Fibroblast of upper back skin (primary cell): ENCODE measurements around the gene MRPS2.
"Not testable (repeated sequence)": the region's sequence is repeated elsewhere in the genome, so short reads cannot be mapped to it uniquely, and the experiment has no call there.

Experiments used
- DNase-seq: peaks from one replicate; pipeline ENCODE4 v3.0.0-alpha.2; 2013

Gene MRPS2

DNA sequence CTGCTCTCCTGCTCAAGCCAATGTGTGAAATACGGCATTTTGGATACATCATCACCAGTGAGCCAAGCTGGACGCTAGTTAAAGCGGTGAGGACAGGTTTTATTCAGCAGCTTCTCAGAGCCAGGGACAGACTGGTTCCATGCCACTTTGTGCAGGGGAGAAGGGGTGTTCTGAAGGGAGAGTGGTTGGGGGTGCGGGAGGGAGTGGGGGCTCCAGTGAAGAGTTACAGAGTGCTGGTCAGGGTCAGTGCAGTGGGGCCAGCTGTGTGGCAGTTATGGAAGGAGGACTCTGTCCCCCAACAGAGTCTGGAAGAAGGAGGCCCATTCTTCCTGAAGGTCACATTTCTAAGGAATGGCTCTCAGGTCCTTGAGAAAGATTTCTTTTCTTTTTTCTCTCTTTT lies 34.3 kb downstream of the MRPS2 start:
- not testable (repeated sequence) for DNase-seq

DNA sequence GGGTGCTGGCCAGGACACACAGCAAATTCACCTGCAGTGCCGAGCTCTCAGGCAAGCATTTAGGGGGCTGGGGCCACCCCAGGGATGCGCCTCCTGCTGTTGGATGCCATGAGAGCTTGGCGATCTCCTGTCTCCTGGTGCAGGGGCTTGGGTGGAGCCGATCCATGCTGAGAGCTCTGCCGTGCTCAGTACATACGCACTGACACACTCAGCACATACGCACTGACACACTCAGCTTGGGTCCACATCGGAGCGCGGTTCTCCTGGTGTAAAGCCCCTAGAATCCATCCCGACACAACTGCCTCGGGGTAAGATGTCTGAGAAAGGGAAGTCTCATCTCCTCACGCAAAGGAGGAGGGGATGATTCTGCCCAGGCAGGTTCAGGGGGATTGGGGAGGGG lies 35.1 kb downstream of the MRPS2 start:
- DNase-seq: not testable (repeated sequence)

DNA sequence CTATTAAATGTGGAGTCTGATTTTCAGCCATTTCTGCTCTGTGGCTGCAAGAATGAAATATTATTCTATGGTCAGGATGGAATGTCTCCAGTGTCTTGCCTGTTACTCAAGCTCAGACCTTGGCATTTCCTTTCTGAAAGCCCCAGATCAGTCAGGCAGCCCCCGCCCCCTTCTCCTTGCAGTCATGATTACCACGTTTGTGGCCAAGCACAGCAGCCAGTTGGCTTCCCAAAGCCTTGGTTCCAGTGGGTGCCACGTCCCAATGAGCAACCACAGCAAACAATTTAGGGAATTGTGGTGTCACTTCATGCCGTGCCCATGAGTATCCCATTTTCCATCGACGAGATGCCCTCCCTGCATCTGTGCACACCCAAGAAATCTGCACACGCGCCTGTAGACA lies 35.7 kb downstream of the MRPS2 start:
- peak; percentile 75 for DNase-seq

DNA sequence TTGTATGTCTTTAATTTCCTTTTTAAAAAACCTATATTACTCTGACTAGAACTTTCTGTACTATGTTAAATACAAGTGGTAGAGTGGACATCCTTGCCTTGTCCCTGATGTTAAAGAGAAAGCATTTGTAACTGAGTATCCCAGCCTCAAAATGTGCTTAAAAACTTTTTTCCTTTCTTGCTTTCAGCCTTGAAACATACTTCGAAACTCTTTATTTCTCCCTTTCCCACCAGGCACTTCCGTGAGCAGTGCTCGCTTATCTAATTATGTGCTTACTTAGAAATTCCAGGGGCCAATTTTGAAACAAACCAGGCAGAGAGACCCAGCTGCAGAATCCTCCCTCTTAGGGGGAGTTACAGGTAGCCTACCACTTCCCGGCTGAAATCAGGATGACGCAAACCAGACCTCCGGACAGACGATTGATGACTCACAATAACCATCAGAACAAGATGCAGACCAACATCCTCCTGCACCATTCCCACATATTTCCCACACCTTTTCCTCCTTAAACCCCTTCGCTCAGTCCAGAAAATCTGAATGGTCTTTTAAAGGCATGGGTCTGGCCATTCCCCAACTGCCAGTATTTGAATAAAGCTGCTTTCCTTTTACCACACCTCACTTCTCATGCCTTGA lies 42.9 kb downstream of the MRPS2 start:
- peak; percentile 17 for DNase-seq

DNA sequence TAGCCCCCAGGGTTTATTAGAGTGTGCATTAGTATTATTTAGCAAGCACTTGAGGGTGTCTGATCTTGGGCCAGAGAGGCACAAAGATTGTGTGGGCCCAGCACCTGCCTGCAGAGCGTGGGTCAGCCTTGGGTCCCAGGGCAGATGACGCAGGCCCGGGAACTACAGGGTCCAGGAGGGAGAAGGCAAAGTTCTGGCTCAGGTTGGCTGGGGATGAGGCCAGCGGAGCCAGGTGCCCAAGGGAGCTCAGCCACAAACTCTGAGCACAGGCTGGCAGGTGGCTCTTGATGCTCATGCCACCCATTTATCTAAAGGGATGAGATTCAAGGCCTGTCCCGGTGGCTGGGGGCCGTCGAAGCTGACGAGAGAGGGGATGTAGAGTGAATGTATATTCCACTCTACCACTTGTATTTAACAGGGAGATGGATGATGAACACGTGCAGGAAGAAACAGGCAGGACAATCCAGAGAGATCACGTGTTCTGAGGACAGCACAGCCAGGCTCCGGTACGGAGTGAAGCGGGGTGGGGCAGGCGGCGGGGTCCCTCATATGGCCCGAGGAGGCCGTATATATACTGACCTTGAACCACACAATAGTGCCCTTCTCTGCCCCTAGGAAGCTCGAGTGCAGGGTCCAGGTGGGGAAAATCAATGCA lies 44.6 kb downstream of the MRPS2 start:
- DNase-seq: no peak

DNA sequence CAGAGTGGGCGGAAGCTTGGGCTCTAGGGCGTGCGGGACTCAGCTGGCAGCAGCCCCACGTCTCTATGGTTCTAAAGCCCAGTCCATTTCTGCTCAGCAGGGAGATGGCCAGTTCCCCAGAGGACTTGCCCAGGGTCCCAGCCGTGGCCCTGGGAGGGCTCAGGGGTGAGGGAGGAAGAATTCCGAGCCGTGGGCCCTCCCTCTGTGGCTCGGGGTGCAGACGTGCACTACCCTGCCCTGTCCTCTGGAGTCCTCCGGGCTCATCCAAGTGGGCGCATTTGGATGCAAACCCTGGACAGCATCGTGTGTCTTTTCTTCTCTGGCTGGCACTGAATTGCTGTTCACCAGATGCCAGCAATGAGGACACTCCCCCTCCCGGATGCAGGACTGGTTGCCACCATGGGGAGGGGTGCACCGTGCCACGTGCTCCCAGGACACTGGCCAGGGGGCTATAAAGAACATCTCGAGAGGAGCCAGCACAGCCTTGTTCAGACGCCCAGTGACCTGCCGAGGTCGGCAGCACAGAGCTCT lies 45.2 kb downstream of the MRPS2 start, which contains the start of gene OBP2A:
Gene OBP2A (plus strand): TSS at position 481 of the 531 bp plus-strand sequence. CDS start 55 bp downstream, outside the sequence.
- not testable (repeated sequence) for DNase-seq

DNA sequence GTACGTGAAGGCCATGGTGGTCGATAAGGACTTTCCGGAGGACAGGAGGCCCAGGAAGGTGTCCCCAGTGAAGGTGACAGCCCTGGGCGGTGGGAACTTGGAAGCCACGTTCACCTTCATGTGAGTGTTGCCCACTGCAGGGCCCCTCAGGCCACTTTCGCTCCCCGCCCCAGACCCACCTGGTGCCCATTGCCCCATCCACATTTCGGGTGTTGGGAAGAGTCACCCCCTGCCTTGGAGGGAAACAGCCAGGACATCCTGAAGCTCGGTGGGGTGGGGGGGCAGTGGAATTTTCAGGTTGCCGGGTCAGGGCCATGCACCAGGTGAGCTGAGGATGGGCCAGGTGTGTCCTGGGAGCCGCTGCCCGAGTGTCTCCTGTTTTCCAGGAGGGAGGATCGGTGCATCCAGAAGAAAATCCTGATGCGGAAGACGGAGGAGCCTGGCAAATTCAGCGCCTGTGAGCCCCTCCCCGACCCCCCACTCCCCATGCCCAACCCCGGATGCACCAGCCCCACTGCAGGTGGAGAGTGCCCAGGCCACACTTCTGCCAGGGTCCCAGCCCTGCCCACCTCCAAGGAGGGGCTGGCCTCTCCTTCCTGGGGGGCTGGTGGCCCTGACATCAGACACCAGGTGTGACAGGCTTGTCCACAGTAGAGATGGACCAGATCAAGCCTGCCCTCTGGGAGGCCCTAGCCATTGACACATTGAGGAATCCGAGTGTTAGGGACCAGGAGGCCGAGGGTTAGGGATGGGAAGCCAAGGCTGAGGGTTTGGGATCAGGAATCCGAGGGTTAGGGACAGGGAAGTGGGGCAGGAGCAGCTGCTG lies 46.5 kb downstream of the MRPS2 start:
- DNase-seq: not testable (repeated sequence)

DNA sequence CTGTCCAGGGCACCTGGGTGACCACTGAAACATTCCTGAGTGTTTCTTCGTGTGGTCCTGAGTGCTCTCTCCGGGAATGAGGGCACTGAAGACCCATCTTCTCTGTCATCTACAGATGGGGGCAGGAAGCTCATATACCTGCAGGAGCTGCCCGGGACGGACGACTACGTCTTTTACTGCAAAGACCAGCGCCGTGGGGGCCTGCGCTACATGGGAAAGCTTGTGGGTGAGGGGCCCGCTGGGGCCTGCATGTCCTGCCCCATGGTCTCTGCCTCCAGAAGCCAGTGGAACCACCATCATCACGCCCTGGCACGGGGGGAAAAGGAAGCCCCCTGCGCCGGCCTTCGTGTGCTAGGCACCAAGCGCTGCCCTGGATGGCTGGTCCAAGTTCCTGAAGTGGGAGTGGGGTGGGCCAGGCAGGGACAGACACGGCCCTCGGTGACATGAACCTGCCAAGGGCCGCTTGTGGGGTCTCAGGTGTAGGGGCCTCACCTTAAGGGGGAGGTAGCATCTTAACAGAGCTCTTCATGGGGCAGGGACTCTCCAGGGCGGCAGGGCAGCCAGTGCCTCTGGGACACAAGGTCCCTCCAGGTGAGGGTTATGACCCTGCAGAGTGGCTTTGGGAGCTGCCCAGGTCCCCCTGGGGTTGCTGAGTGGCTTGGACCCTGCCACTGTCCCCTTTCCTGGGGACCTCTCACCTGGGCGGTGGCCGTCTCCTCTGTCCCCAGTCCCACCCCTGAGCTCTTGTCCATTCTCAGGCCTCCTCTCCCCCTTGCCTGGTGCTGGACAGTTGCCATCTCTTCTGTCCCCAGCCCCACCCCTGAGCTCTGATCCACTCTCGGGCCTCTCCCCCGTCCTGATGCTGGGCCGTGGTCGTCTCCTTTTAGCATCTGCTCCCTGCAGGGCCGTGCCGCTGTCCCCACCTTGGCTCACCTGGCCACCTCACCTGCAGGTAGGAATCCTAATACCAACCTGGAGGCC lies 47.6 kb downstream of the MRPS2 start:
- DNase-seq: no peak

DNA sequence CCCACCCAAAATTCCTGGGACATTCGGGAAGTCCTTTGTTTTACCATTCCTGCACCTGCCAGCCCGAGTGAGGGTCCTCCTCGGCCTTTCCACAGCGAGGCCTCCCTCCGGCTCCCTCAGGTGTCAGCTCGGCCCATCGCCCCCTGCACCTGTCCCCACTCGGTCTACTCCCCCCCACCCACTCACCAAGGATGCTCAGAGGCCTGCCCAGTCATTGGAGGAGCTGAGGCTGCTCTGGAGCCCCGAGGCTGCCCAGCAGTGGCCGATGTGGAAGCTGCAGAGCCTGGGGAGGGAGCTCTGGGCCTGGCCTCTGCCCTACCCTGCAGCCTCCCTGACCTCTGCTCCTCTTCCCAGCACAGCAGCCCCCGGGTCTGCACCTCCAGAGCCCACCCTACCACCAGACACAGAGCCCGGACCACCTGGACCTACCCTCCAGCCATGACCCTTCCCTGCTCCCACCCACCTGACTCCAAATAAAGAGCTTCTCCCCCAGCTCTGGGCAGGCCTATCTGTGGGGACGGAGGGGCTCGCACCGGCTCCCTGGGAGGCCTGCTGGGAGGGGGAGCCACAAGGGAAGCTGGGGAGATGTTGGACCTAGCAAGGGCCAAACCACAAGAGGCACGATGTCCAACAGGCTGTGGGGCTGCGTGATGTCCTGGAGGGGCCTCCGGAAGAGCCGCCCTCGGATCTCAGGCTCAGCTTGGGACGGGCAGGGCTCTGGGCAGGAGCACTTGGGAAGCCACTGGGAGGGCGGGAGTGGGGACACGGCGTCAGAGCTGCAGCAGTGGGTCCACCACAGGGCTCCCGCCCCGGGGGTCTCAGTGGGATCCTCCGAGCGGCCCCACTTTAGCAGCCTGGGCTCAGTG lies 49.2 kb downstream of the MRPS2 start:
- not testable (repeated sequence) for DNase-seq

DNA sequence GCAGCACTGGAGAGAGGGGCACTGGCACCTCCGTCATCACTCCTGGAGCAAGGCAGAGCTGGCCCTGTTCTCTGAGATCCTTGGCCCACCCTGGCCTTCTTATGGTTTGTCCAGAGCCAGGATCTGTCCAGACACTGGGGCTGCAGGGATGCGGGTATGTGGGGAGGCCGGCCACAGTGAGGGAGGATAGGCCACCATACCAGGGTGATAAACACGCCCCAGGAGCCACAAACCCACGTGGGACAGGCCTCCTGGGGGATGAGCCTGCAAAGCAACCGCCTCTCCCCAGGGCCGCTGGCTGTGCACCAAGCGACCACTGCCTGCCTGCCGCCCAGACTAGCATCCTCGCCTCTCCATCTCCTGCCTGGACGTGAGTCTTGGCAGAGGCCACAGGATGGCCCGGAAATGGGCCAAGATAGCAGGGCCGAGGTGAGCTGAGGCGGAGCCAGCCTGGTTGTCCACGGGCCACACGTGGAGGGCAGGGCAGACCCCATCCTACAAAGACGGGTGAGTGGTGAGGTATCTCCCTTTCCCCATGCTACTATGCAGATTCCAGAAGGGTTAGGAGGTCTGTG lies 49.9 kb downstream of the MRPS2 start:
- DNase-seq: no peak

DNA sequence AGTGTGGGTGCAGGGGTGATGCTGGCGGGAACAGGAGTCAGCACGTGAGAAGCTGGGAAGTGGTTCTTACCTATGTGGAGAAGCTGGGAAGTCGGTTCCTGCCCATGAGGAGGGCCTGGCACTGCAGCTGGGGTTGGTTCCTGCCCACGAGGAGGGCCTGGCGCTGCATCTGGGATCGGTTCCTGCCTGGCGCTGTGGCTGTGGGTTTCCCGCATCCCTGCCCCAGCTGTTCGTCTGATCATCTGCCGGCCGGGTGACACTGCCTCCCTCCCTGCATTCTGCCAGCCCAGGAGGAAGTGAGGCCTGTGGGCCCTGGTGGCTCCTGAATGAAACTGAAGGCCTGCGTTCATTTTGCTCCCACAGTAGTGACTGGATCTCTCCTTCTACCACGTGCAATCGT lies 50.5 kb downstream of the MRPS2 start:
- DNase-seq: no peak

DNA sequence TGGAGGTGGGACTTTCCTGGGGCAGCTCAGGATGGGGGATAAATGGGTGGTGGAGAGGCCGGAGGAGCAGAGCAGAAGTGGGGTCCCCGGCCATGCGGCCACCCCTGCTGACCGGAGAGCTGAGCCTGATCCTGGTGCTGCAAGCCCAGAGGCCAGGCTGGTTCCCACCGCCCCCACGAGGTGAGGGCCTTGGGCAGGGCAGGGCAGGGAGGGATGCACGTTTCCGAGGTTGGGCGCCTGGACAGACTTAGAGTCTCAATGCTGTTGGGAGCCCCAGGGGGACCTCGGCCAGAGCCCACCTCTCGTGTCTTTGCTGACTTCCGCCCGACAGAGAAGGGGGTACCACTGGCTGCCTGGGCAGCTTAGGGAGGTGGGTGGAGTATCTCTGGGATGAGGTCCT lies 51.0 kb downstream of the MRPS2 start:
- no peak for DNase-seq

DNA sequence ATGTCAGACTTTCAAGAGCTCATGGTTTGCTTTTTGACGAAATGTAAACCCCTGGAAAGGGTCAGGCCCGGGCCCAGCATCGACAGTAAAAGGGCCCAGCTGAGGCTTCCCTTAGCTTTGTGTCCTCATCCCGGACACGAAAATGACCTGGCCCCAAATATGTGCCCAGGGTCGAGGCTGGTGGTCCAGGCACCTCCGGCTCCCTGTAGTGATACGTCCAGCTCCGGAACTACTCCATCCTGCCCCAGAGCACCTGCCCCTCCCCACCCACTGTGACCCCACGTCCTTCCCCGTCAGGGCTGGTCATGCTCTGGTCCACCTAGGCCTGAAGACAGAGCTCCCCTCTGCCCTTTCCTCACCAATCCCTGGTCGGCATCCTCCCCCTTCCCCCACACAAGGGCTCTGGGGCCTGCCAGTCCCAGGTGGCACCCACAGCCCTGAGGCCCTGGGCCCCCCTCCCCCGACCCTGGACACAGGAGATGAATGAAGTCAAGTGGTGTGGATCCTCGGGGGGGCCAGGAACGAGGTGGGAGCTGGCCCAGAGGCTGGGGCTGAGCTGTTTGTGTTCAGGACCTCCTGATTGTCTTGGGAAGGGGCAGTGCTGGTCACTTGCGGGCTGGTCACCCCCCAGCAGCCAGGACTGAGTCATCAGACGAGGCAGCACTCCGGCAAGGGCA lies 51.7 kb downstream of the MRPS2 start:
- DNase-seq: no peak

DNA sequence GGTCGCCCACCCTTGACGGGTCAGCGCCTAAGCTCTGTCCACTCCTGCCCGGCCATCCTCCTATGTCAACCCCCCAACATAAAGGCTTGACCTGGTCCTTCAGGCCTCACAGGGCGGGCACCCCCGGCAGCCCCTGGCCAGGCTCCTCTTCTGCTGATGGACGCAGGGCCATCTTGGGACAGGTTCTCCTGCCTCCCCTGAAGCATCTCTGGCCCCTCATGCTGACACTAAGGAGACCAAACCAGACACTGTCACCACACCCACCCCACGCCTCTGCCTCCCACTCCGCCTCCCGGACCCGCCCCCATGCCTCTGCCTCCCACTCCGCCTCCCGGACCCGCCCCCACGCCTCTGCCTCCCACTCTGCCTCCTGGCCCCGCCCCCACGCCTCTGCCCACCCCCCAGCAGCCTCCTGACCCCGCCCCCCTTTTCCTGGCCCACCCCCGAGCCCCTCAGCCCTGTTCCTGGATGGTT lies 52.3 kb downstream of the MRPS2 start:
- no peak for DNase-seq
